Cardiac muscle cell (in vitro differentiated cells and primary cell): ENCODE data around the gene SPI1. TPM values are rescaled to one million over a fixed set of nuclear protein-coding genes. Genes with fewer than 3 reads are reported as not detected.

Source experiments
- DNase-seq, 2 donors: peaks; one replicate each; pipeline versions ENCODE4 v3.0.0 to v3.0.0-alpha.2; 2010 to 2017; ENCODE audit warnings: low read depth in 1 of 2, low spot score in 1 of 2
- H3K27ac ChIP-seq: fragments of 200-600 bp; sonication (generic); 2 replicates; pipeline ENCODE4 v1.5.1; 2016
- H3K27me3 ChIP-seq: fragments of 200-600 bp; sonication (generic); 2 replicates; pipeline ENCODE4 v1.6.0; 2016; ENCODE audit warnings: control low read depth
- H3K36me3 ChIP-seq: fragments of 200-600 bp; sonication (generic); 2 replicates; pipeline ENCODE4 v1.5.1; 2016; ENCODE audit warnings: control low read depth
- H3K4me1 ChIP-seq: fragments of 200-600 bp; sonication (generic); 2 replicates; pipeline ENCODE4 v1.8.1; 2017; ENCODE audit warnings: low read depth, mild to moderate bottlenecking, mixed run types
- H3K4me3 ChIP-seq: fragments of 200-600 bp; sonication (generic); 2 replicates; pipeline ENCODE4 v1.5.1; 2016; ENCODE audit warnings: mild to moderate bottlenecking
- H3K9me3 ChIP-seq: fragments of 200-600 bp; sonication (generic); 2 replicates; pipeline ENCODE4 v1.5.1; 2017; ENCODE audit warnings: low read depth, mild to moderate bottlenecking, control low read depth
- polyA plus RNA-seq: library from polyadenylated mRNA; unstranded; fragments of >200 nt; fragmentation: Nextera tagmentation; extraction: Ambion mirVana; gene quantifications from 2 replicates; pipeline ENCODE4 v1.2.1, GENCODE V29; 2016
- total RNA-seq: library from RNA; depleted of rRNA; stranded (reverse); fragments of >200 nt; gene quantifications from 2 replicates; pipeline ENCODE4 v1.2.3, GENCODE V29; 2016
- TF ChIP-seq, protein P1 (sequence below): IDR thresholded peaks from 2 replicates; pipeline ENCODE4 v1.5.1; 2012; ENCODE audit warnings: low read depth, mild to moderate bottlenecking, low read length

The SPI1 gene
- total and polyA plus RNA-seq, 2 experiments from 2014 or later, result 0.56 TPM; not detected in 1

GRCh38 chr11:47360341-47360740 is 18.0 kb downstream of the SPI1 start:
- Histone ChIP-seq H3K4me1 (no peaks in the 10 kb centered on the region), H3K27ac (no peak overlapping the region), H3K9me3 (no peaks in the 10 kb centered on the region), H3K36me3 (no peaks in the 10 kb centered on the region), H3K4me3 (no peak overlapping the region), H3K27me3 (no peaks in the 10 kb centered on the region)
- no peak for DNase-seq
- TF ChIP-seq, protein P1, sequence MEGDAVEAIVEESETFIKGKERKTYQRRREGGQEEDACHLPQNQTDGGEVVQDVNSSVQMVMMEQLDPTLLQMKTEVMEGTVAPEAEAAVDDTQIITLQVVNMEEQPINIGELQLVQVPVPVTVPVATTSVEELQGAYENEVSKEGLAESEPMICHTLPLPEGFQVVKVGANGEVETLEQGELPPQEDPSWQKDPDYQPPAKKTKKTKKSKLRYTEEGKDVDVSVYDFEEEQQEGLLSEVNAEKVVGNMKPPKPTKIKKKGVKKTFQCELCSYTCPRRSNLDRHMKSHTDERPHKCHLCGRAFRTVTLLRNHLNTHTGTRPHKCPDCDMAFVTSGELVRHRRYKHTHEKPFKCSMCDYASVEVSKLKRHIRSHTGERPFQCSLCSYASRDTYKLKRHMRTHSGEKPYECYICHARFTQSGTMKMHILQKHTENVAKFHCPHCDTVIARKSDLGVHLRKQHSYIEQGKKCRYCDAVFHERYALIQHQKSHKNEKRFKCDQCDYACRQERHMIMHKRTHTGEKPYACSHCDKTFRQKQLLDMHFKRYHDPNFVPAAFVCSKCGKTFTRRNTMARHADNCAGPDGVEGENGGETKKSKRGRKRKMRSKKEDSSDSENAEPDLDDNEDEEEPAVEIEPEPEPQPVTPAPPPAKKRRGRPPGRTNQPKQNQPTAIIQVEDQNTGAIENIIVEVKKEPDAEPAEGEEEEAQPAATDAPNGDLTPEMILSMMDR, result no peak

DNA sequence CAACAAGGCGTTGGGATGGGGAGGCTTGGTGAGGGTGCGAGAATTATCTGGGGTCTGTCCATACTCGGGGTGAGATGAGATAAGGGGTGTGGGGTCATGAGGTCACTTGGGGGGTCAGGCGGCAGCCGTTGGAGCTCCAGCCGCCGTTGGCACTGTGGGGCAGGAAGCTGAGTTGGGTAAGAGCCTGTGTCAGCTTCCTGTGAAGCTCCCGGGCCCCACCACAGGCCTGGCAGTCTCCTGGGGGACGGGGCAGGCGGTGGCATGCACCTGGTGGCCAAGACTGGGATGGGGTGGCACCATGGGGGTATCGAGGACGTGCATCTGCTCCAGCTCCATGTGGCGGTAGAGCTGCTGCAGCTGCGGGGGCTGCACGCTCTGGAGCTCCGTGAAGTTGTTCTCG is 18.8 kb downstream of the SPI1 start:
- DNase-seq, result no peak
- Histone ChIP-seq H3K4me1 (peaks cover 4% of the 10 kb centered on the region), H3K27me3 (no peaks in the 10 kb centered on the region), H3K9me3 (no peaks in the 10 kb centered on the region), H3K27ac (no peak overlapping the region), H3K4me3 (no peak overlapping the region), H3K36me3 (no peaks in the 10 kb centered on the region)
- TF ChIP-seq, protein P1, result no peak

DNA sequence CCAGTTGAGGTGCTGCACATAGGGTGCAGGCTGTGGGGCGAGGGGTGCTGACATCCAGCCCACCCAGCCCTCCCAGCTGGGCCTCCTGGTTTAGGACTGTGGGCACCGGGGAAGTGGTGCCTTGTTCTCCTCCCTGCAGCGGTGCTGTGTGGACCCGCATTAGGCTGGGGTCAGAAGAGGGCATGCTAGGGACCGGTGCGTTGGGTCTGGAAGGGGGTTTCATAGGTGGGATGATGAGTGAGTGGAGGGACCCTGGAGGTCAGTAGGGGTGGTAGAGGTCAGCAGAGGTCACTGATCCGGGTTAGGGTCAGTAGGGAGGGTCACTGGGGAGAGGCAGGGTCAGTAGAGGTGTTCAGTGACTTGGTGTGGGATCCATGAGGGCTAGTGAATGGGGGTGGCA is 19.2 kb downstream of the SPI1 start:
- Histone ChIP-seq H3K27ac (no peak overlapping the region), H3K4me3 (no peak overlapping the region), H3K9me3 (no peaks in the 10 kb centered on the region), H3K27me3 (no peaks in the 10 kb centered on the region), H3K4me1 (peaks cover 8% of the 10 kb centered on the region), H3K36me3 (no peaks in the 10 kb centered on the region)
- TF ChIP-seq, protein P1, result no peak
- no peak for DNase-seq

DNA sequence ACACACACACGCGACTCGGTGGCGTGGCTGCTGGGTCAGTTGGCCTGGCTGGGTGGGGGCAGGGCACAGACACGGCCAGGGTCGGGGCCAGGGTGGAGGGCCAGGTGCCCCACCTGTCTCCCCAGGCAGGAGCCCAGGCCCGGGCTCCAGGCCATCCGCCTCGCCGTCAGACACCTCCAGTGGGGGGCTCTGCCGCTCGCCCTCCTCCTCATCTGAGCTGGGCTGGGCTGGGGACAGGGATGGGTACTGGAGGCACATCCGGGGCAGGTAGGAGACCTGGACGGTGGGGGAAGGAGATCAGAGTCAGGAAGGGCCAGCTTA is 19.7 kb downstream of the SPI1 start:
- Histone ChIP-seq H3K27ac (no peak overlapping the region), H3K36me3 (no peaks in the 10 kb centered on the region), H3K27me3 (no peaks in the 10 kb centered on the region), H3K4me3 (no peak overlapping the region), H3K9me3 (no peaks in the 10 kb centered on the region), H3K4me1 (peaks cover 13% of the 10 kb centered on the region)
- TF ChIP-seq, protein P1, result no peak
- no peak for DNase-seq

GRCh38 chr11:47357985-47358730 is 20.2 kb downstream of the SPI1 start:
- H3K4me3 ChIP-seq, result no peak overlapping the region
- H3K4me1 ChIP-seq, result peaks cover 18% of the 10 kb centered on the region

More at GRCh38 chr11:47357985-47358730, 20.2 kb downstream of the SPI1 start:
- TF ChIP-seq, protein P1, result no peak
- H3K9me3 ChIP-seq, result no peaks in the 10 kb centered on the region
- H3K27ac ChIP-seq, result no peak overlapping the region
- DNase-seq, result no peak
- no peaks in the 10 kb centered on the region for H3K36me3 ChIP-seq
- H3K27me3 ChIP-seq, result no peaks in the 10 kb centered on the region
